GM12873 (cell line): ENCODE results near the gene TMEM238L.

ENCODE experiments used
- TF ChIP-seq, protein P1 (sequence below): IDR thresholded peaks from 2 replicates; pipeline ENCODE4 v1.5.1; 2012; ENCODE audit warnings: low read depth, mild to moderate bottlenecking, moderate library complexity, low read length, control low read depth; ENCODE audit not compliant: insufficient read depth; ENCODE audit errors: missing control alignments

The TMEM238L gene

DNA sequence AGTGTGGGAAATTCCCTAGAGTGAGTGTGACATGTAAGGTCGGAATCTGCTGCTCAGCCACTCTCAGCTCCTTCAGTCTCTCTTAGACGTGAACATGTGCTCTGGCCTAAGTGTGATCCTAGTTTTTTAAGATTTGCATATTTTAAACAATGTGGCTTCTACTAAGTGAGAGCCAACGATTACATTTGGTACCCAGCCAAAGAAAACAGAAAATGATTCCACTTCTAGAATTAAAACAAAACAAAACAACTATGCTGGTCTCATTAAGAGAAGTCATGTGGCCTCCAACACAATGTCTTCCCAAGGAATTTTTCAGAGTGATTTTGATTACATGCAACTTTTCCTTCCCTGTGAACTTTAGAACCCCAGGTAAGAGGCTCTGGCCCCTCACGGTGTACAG lies 10.1 kb downstream of the TMEM238L start:
- TF ChIP-seq, protein P1, sequence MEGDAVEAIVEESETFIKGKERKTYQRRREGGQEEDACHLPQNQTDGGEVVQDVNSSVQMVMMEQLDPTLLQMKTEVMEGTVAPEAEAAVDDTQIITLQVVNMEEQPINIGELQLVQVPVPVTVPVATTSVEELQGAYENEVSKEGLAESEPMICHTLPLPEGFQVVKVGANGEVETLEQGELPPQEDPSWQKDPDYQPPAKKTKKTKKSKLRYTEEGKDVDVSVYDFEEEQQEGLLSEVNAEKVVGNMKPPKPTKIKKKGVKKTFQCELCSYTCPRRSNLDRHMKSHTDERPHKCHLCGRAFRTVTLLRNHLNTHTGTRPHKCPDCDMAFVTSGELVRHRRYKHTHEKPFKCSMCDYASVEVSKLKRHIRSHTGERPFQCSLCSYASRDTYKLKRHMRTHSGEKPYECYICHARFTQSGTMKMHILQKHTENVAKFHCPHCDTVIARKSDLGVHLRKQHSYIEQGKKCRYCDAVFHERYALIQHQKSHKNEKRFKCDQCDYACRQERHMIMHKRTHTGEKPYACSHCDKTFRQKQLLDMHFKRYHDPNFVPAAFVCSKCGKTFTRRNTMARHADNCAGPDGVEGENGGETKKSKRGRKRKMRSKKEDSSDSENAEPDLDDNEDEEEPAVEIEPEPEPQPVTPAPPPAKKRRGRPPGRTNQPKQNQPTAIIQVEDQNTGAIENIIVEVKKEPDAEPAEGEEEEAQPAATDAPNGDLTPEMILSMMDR = no peak

DNA sequence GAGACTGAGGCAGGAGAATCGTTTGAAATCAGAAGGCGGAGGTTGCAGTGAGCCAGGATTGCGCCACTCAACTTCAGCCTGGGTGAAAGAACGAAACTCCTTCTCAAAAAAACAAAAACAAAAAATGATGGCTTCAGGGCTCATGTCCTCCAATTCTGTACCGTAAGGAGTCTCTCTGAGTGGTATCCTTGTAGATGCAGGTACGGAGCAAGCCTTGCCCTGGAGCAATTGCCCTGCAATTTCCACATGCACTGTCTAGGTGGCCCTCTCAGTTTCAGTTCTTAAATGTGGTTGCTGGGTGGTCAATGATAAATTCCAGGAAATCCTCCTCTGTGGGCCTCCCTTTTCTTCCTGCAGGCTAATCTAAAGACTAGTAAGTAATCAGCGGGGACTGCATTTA lies 10.6 kb downstream of the TMEM238L start:
- TF ChIP-seq, protein P1 = no peak

DNA sequence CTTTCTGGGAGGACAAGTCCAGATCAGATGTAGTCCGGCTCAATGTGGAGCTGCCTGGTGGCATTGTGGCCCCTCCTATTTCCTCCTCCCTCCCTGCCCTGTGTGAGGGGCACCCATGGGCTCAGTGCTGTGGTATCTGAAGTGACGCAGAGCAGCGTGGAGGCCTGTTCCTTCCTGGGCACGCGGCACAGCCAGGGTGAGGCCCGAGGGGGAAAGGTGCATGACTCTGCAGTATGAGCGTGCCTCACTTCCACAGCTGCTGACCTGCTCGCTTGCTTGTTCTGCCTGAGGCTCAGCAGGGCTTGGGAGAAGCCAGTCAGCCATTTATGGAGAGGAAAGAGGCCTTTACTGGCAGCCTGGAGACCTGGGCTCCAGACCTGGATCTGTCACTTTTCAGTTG lies 11.7 kb downstream of the TMEM238L start:
- TF ChIP-seq, protein P1 = no peak

GRCh38 chr17:10790491-10791401 lies 13.2 kb downstream of the TMEM238L start:
- TF ChIP-seq, protein P1 = no peak

- TF ChIP-seq, protein P1 = no peak
Observed at GRCh38 chr17:10789694-10790271, 14.1 kb downstream of the TMEM238L start.

DNA sequence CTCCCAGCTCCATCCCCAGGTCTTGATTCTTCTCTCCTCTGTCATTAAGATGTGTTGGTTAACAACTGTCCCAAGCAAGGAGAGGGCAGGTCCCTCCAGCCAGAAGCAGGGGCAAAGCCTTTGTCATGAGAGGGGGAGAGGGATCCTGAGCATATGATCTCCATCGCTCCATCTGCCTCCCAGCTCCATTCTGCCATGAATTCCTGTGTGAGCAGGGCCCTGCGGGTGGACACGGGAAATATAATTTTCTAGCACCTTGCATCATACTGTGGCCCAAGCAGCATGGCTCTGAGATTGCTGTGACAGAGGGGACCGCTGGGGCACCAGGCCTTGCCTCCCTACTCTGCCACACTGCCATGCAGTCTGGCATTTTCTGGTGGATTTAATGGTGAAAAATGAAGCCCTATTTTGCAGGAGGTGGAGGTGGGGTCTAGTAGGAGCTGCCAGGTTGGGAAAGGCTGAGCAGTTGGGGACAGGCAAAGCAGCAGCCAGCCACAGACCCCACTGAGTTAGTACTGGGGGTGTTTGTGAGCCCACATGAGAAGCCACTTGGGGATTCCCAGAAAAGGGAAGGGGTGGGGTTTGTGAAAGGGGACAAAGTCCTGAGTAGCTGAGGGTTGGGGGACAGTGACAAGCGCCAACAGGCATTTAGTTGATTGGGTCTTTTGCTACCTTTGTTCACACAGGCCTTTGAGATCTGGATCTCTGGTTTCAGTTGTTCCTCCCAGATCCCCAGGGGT lies 16.4 kb downstream of the TMEM238L start:
- TF ChIP-seq, protein P1 = no peak

DNA sequence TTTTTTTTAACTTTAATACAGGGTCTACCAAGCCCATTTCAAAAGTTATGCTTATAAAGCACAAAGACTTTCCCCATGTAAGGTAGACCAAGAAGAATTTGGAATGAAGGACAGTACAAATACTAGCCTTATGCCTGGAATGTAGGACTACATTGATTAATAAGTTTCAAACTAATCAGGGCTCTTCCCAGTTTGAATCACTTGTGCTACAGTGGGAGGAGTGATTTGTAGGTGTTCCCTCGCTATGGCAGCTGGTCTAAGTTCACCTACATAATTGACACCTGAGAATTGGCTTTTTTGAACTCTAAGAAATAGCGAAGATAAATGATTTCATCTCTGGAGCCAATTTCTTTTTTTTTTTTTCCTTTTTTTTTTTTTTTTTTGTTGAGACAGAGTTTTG lies 18.6 kb downstream of the TMEM238L start:
- TF ChIP-seq, protein P1 = no peak
